ENCODE measurements around the gene CCN6. TPM values are rescaled to one million over a fixed set of nuclear protein-coding genes. Genes with fewer than 3 reads are reported as not detected.

The CCN6 gene
- total RNA-seq (0.09 TPM), polyA plus RNA-seq (ENCODE audit: insufficient read depth in 1 of 8, insufficient read length in 8 of 8, low replicate concordance in 1 of 8) (under 1 TPM; 0.09 to 0.67 (median 0.23) TPM)
- long read RNA-seq, donor 1: 0 reads
- long read RNA-seq, donor 2: 0 reads
- long read RNA-seq, donor 3: 0 reads
- long read RNA-seq, donor 4: 0 reads
- long read RNA-seq, donor 5: 0 reads
- long read RNA-seq, donor 6: 0 reads
- long read RNA-seq, donor 7: 0 reads
- long read RNA-seq, donor 8: 0 reads
- long read RNA-seq, donor 9: 0 reads
- long read RNA-seq, donor 10, partial matches to known transcripts: 35 of 49 reads
- long read RNA-seq, donor 10, other reads (novel, unspliced or antisense): 14 of 49 reads
- long read RNA-seq, donor 11: 0 reads

- Histone ChIP-seq H3K27me3 (ENCODE audit: control insufficient read depth, insufficient read depth, low read length) (no peaks in the 10 kb centered on the region), H3K27ac (ENCODE audit: low read length) (no peak within 1 kb of the TSS), H3K9me3 (replicated peaks; ENCODE audit: control insufficient read depth, low read depth, low read length) (no peaks in the 10 kb centered on the region), H3K4me3 (ENCODE audit: low read length) (no peak within 1 kb of the TSS), H3K4me1 (ENCODE audit: control insufficient read depth, insufficient read depth, low read length) (no peaks in the 10 kb centered on the region), H3K36me3 (ENCODE audit: control insufficient read depth, insufficient read depth, low read length) (no peaks in the 10 kb centered on the region)
- WGBS (ENCODE audit: insufficient coverage): 89% methylated on average over 8 of the region's 12 CpGs
- no peak for DNase-seq
Observed at GRCh38 chr6:112054001-112054400, at the start of gene CCN6. CCN6 (plus strand) TSS chr6:112054104; CDS start chr6:112054358, 254 bp downstream.

GRCh38 chr6:112004201-112005012 lies 49.5 kb upstream of the CCN6 start:
- H3K27ac ChIP-seq (ENCODE audit: low read length): peak overlapping the region; percentile 81
- peak; percentile 90 for DNase-seq
- no peaks in the 10 kb centered on the region for H3K9me3 ChIP-seq (replicated peaks; ENCODE audit: control insufficient read depth, low read depth, low read length)
- H3K4me3 ChIP-seq (ENCODE audit: low read length): no peak overlapping the region
- no peaks in the 10 kb centered on the region for H3K36me3 ChIP-seq (ENCODE audit: control insufficient read depth, insufficient read depth, low read length)
- WGBS (ENCODE audit: insufficient coverage): no CpG with 5 or more reads among the region's 5 CpGs
- no peaks in the 10 kb centered on the region for H3K27me3 ChIP-seq (ENCODE audit: control insufficient read depth, insufficient read depth, low read length)
- peaks cover 23% of the 10 kb centered on the region for H3K4me1 ChIP-seq (ENCODE audit: control insufficient read depth, insufficient read depth, low read length)

- H3K4me3 ChIP-seq (ENCODE audit: low read length): no peak overlapping the region
- peaks cover 23% of the 10 kb centered on the region for H3K4me1 ChIP-seq (ENCODE audit: control insufficient read depth, insufficient read depth, low read length)
- H3K9me3 ChIP-seq (replicated peaks; ENCODE audit: control insufficient read depth, low read depth, low read length): no peaks in the 10 kb centered on the region
- H3K27me3 ChIP-seq (ENCODE audit: control insufficient read depth, insufficient read depth, low read length): no peaks in the 10 kb centered on the region
- no CpG with 5 or more reads among the region's 1 CpG for WGBS (ENCODE audit: insufficient coverage)
- peak overlapping the region; percentile 81 for H3K27ac ChIP-seq (ENCODE audit: low read length)
- no peaks in the 10 kb centered on the region for H3K36me3 ChIP-seq (ENCODE audit: control insufficient read depth, insufficient read depth, low read length)
- DNase-seq: peak; percentile 98
Observed at GRCh38 chr6:112005013-112005371, 48.9 kb upstream of the CCN6 start.

- 0% methylated on average over 1 of the region's 2 CpGs for WGBS (ENCODE audit: insufficient coverage)
- Histone ChIP-seq H3K9me3 (replicated peaks; ENCODE audit: control insufficient read depth, low read depth, low read length) (no peaks in the 10 kb centered on the region), H3K27me3 (ENCODE audit: control insufficient read depth, insufficient read depth, low read length) (no peaks in the 10 kb centered on the region), H3K4me1 (ENCODE audit: control insufficient read depth, insufficient read depth, low read length) (peaks cover 23% of the 10 kb centered on the region), H3K27ac (ENCODE audit: low read length) (peak overlapping the region; percentile 72), H3K36me3 (ENCODE audit: control insufficient read depth, insufficient read depth, low read length) (no peaks in the 10 kb centered on the region), H3K4me3 (ENCODE audit: low read length) (no peak overlapping the region)
- peak; percentile 81 for DNase-seq
Observed at GRCh38 chr6:112007254-112007653, 46.6 kb upstream of the CCN6 start.

- Histone ChIP-seq H3K36me3 (ENCODE audit: control insufficient read depth, insufficient read depth, low read length) (no peaks in the 10 kb centered on the region), H3K27ac (ENCODE audit: low read length) (peak overlapping the region; percentile 72), H3K4me3 (ENCODE audit: low read length) (no peak overlapping the region), H3K9me3 (replicated peaks; ENCODE audit: control insufficient read depth, low read depth, low read length) (no peaks in the 10 kb centered on the region), H3K27me3 (ENCODE audit: control insufficient read depth, insufficient read depth, low read length) (no peaks in the 10 kb centered on the region), H3K4me1 (ENCODE audit: control insufficient read depth, insufficient read depth, low read length) (peaks cover 23% of the 10 kb centered on the region)
- DNase-seq: peak; percentile 43
- WGBS (ENCODE audit: insufficient coverage): 27% methylated on average over 2 of the region's 3 CpGs
Observed at GRCh38 chr6:112007805-112008204, 46.1 kb upstream of the CCN6 start.

GRCh38 chr6:112008482-112008881 lies 45.4 kb upstream of the CCN6 start:
- H3K4me3 ChIP-seq (ENCODE audit: low read length): no peak overlapping the region
- H3K27ac ChIP-seq (ENCODE audit: low read length): no peak overlapping the region
- no peaks in the 10 kb centered on the region for H3K9me3 ChIP-seq (replicated peaks; ENCODE audit: control insufficient read depth, low read depth, low read length)
- WGBS (ENCODE audit: insufficient coverage): 96% methylated on average over 2 of the region's 4 CpGs
- H3K4me1 ChIP-seq (ENCODE audit: control insufficient read depth, insufficient read depth, low read length): peaks cover 23% of the 10 kb centered on the region
- no peaks in the 10 kb centered on the region for H3K36me3 ChIP-seq (ENCODE audit: control insufficient read depth, insufficient read depth, low read length)
- H3K27me3 ChIP-seq (ENCODE audit: control insufficient read depth, insufficient read depth, low read length): no peaks in the 10 kb centered on the region
- no peak for DNase-seq

GRCh38 chr6:112010328-112010727 lies 43.6 kb upstream of the CCN6 start:
- H3K4me1 ChIP-seq (ENCODE audit: control insufficient read depth, insufficient read depth, low read length): peaks cover 19% of the 10 kb centered on the region
- H3K27ac ChIP-seq (ENCODE audit: low read length): no peak overlapping the region
- no peaks in the 10 kb centered on the region for H3K27me3 ChIP-seq (ENCODE audit: control insufficient read depth, insufficient read depth, low read length)
- WGBS (ENCODE audit: insufficient coverage): 83% methylated on average over 5 of the region's 5 CpGs
- H3K36me3 ChIP-seq (ENCODE audit: control insufficient read depth, insufficient read depth, low read length): no peaks in the 10 kb centered on the region
- H3K4me3 ChIP-seq (ENCODE audit: low read length): no peak overlapping the region
- DNase-seq: no peak
- no peaks in the 10 kb centered on the region for H3K9me3 ChIP-seq (replicated peaks; ENCODE audit: control insufficient read depth, low read depth, low read length)

GRCh38 chr6:112013051-112013450 lies 40.9 kb upstream of the CCN6 start:
- Histone ChIP-seq H3K27me3 (ENCODE audit: control insufficient read depth, insufficient read depth, low read length) (no peaks in the 10 kb centered on the region), H3K4me1 (ENCODE audit: control insufficient read depth, insufficient read depth, low read length) (peaks cover 21% of the 10 kb centered on the region), H3K9me3 (replicated peaks; ENCODE audit: control insufficient read depth, low read depth, low read length) (no peaks in the 10 kb centered on the region), H3K4me3 (ENCODE audit: low read length) (no peak overlapping the region), H3K27ac (ENCODE audit: low read length) (no peak overlapping the region), H3K36me3 (ENCODE audit: control insufficient read depth, insufficient read depth, low read length) (no peaks in the 10 kb centered on the region)
- WGBS (ENCODE audit: insufficient coverage): no CpG with 5 or more reads among the region's 3 CpGs
- DNase-seq: no peak

- Histone ChIP-seq H3K9me3 (replicated peaks; ENCODE audit: control insufficient read depth, low read depth, low read length) (no peaks in the 10 kb centered on the region), H3K36me3 (ENCODE audit: control insufficient read depth, insufficient read depth, low read length) (no peaks in the 10 kb centered on the region), H3K27me3 (ENCODE audit: control insufficient read depth, insufficient read depth, low read length) (no peaks in the 10 kb centered on the region), H3K4me1 (ENCODE audit: control insufficient read depth, insufficient read depth, low read length) (peaks cover 30% of the 10 kb centered on the region), H3K4me3 (ENCODE audit: low read length) (no peak overlapping the region), H3K27ac (ENCODE audit: low read length) (peak overlapping the region; percentile 56)
- peak; percentile 91 for DNase-seq
- 0% methylated on average over 1 of the region's 2 CpGs for WGBS (ENCODE audit: insufficient coverage)
Observed at GRCh38 chr6:112014483-112014882, 39.4 kb upstream of the CCN6 start.

- Histone ChIP-seq H3K9me3 (replicated peaks; ENCODE audit: control insufficient read depth, low read depth, low read length) (no peaks in the 10 kb centered on the region), H3K4me3 (ENCODE audit: low read length) (no peak overlapping the region), H3K36me3 (ENCODE audit: control insufficient read depth, insufficient read depth, low read length) (no peaks in the 10 kb centered on the region), H3K27me3 (ENCODE audit: control insufficient read depth, insufficient read depth, low read length) (no peaks in the 10 kb centered on the region), H3K27ac (ENCODE audit: low read length) (peak overlapping the region; percentile 36), H3K4me1 (ENCODE audit: control insufficient read depth, insufficient read depth, low read length) (peaks cover 37% of the 10 kb centered on the region)
- DNase-seq: no peak
- 86% methylated on average over 5 of the region's 5 CpGs for WGBS (ENCODE audit: insufficient coverage)
Observed at GRCh38 chr6:112015725-112016124, 38.2 kb upstream of the CCN6 start.

Data from muscle of leg (tissue), 16 donors.